HFFc6 (cell line): ENCODE measurements around the gene NEDD4. TPM values are rescaled to one million over a fixed set of nuclear protein-coding genes. Genes with fewer than 3 reads are reported as not detected.
"Not testable (repeated sequence)": the region's sequence is repeated elsewhere in the genome, so short reads cannot be mapped to it uniquely, and the experiment has no call there.

Experiments
- DNase-seq: peaks from one replicate; pipeline ENCODE4 v3.0.0-alpha.2; 2018
- H3K27ac Mint-ChIP-seq: 2 replicates; pipeline ENCODE4 v1.8.0; 2020; ENCODE audit warnings: mild to moderate bottlenecking, mixed read lengths
- H3K27me3 Mint-ChIP-seq: 2 replicates; pipeline ENCODE4 v1.8.0; 2021; ENCODE audit warnings: mild to moderate bottlenecking, moderate library complexity, mixed read lengths; ENCODE audit not compliant: insufficient read depth
- H3K36me3 Mint-ChIP-seq: 2 replicates; pipeline ENCODE4 v1.8.0; 2021; ENCODE audit warnings: low read depth, mixed read lengths
- H3K4me1 Mint-ChIP-seq: 2 replicates; pipeline ENCODE4 v1.8.0; 2020; ENCODE audit warnings: low read depth, mixed read lengths
- H3K4me3 Mint-ChIP-seq: 2 replicates; pipeline ENCODE4 v1.8.0; 2020; ENCODE audit warnings: mild to moderate bottlenecking, moderate library complexity, mixed read lengths
- H3K9me3 Mint-ChIP-seq: 2 replicates; pipeline ENCODE4 v1.8.0; 2020; ENCODE audit warnings: mild to moderate bottlenecking, mixed read lengths
- total RNA-seq, 6 experiments: library from RNA; stranded (reverse); fragmentation: NEBNext Ultra II Directional; extraction: Animal tissue kit (Norgen Biotek cat#: 25700); gene quantifications; 2 replicates in 1 of 6; 3 replicates in 5 of 6; pipeline ENCODE4 v1.2.3, GENCODE V29; 2021
- TF ChIP-seq, protein P1 (sequence below): fragments of 200-600 bp; sonication (generic); IDR thresholded peaks from 2 replicates; pipeline ENCODE4 v1.5.0; 2021; ENCODE audit warnings: antibody characterized with exemption, mild to moderate bottlenecking

Gene NEDD4
- total RNA-seq, 6 experiments from 2014 or later: 27.0 to 37.7 (median 34.0) TPM

- no peak for DNase-seq
- Mint-ChIP-seq H3K27me3 (peaks cover 6% of the 10 kb centered on the region), H3K4me1 (no peaks in the 10 kb centered on the region), H3K9me3 (no peaks in the 10 kb centered on the region), H3K27ac (no peak overlapping the region), H3K36me3 (no peaks in the 10 kb centered on the region), H3K4me3 (no peak overlapping the region)
- TF ChIP-seq, protein P1, sequence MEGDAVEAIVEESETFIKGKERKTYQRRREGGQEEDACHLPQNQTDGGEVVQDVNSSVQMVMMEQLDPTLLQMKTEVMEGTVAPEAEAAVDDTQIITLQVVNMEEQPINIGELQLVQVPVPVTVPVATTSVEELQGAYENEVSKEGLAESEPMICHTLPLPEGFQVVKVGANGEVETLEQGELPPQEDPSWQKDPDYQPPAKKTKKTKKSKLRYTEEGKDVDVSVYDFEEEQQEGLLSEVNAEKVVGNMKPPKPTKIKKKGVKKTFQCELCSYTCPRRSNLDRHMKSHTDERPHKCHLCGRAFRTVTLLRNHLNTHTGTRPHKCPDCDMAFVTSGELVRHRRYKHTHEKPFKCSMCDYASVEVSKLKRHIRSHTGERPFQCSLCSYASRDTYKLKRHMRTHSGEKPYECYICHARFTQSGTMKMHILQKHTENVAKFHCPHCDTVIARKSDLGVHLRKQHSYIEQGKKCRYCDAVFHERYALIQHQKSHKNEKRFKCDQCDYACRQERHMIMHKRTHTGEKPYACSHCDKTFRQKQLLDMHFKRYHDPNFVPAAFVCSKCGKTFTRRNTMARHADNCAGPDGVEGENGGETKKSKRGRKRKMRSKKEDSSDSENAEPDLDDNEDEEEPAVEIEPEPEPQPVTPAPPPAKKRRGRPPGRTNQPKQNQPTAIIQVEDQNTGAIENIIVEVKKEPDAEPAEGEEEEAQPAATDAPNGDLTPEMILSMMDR: no peak
Observed at GRCh38 chr15:56031836-56032235, 38.4 kb upstream of the NEDD4 start.

DNA sequence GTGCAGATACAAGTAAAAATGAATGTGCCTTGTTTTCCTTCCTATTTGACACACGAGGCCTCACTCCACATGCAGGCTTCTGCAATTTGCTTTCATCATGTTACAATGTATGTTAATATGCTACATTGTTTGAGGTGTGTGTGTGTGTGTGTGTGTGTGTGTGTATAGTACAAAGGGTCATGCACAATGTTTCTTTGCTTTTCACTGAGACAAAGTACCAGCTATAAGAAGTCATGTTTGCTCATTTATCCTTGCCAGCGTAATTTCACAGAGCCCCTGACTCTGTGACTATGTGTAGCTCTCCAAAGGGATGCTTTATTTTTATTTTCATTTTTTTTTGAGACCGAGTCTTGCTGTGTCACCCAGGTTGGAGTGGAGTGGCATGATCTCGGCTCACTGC is 38.0 kb upstream of the NEDD4 start:
- H3K4me1 Mint-ChIP-seq: no peaks in the 10 kb centered on the region
- TF ChIP-seq, protein P1: no peak
- no peaks in the 10 kb centered on the region for H3K36me3 Mint-ChIP-seq
- H3K27me3 Mint-ChIP-seq: peaks cover 6% of the 10 kb centered on the region
- no peaks in the 10 kb centered on the region for H3K9me3 Mint-ChIP-seq
- DNase-seq: no peak
- no peak overlapping the region for H3K27ac Mint-ChIP-seq
- H3K4me3 Mint-ChIP-seq: no peak overlapping the region

- Mint-ChIP-seq H3K36me3 (peaks cover 4% of the 10 kb centered on the region; the same call in 1 of the 2 replicates), H3K4me1 (no peaks in the 10 kb centered on the region), H3K4me3 (no peak overlapping the region), H3K9me3 (peaks cover 5% of the 10 kb centered on the region), H3K27ac (no peak overlapping the region), H3K27me3 (peaks cover 8% of the 10 kb centered on the region)
- DNase-seq: no peak
- TF ChIP-seq, protein P1: no peak
Observed at GRCh38 chr15:56028430-56028829, 35.0 kb upstream of the NEDD4 start.

- H3K27ac Mint-ChIP-seq, H3K4me3 Mint-ChIP-seq, H3K9me3 Mint-ChIP-seq, H3K27me3 Mint-ChIP-seq, H3K4me1 Mint-ChIP-seq, DNase-seq, H3K36me3 Mint-ChIP-seq: not testable (repeated sequence)
Observed at GRCh38 chr15:56023160-56023559, 29.7 kb upstream of the NEDD4 start.

DNA sequence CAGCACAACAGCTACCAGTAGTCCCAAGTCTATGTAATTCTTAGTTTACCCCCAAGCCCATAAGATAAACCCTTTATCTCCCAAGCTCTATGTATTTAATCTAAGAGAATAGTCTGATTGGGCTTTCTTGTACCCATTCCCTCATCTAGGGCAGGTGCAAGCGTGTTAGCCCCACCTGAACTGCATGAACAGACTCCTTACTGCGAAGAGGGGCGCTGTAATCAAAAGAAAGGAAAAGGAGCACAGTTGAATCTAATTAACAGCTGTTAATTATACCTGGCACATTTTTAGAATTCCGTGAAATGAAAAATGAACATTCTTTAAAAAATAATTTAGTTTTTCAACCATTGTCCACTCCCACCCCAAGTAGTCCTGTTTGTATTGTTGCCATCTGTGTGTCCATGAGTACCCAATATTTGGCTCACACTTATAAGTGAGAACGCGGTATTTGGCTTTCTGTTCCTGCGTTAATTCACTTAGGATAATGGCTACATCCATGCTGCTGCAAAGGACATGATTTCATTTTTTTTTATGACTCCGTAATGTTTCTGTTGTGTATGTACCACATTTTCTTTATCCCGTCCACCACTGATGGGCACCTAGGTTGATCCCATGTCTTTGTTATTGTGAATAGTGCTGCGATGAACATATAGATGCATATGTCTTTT is 26.5 kb upstream of the NEDD4 start:
- Mint-ChIP-seq H3K27ac (no peak overlapping the region), H3K4me3 (no peak overlapping the region)
- TF ChIP-seq, protein P1: no peak

DNA sequence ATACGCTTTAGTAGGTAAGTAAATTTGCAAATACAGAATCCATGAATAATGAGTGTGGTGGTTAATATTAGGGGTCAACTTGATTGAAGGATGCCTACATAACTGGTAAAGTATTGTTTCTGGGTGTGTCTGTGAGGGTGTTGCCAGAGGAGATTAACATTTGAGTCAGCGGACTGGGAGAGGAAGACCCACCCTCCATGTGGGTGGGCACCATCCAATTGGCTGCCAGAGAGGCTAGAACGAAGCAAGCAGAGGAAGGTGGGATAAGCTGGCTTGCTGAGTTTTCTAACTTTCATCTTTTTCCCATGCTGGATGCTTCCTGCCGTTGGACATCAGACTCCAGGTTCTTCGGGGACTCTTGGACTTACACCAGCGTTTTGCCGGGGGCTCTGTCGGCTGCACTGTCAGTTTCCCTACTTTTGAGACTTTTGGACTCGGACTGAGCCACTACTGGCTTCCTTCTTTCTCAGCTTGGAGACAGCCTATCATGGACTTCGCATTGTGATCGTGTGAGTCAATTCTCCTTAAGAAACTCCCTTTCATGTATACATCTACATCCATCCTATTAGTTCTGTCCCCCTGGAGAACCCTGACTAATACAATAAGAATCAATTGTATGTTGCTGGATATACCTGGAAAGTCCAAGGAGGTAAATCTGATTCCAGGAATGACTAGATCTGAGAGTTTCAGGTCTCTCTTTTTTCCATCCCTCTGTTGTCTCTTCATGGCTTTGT is 25.8 kb upstream of the NEDD4 start:
- no peak for DNase-seq
- TF ChIP-seq, protein P1: no peak
- Mint-ChIP-seq H3K9me3 (peaks cover 13% of the 10 kb centered on the region), H3K27ac (no peak overlapping the region), H3K4me3 (no peak overlapping the region), H3K4me1 (no peaks in the 10 kb centered on the region), H3K27me3 (peaks cover 7% of the 10 kb centered on the region), H3K36me3 (peaks cover 7% of the 10 kb centered on the region)

More for the DNA sequence above, 26.5 kb upstream of the NEDD4 start:
- peaks cover 7% of the 10 kb centered on the region for H3K27me3 Mint-ChIP-seq
- H3K36me3 Mint-ChIP-seq: peaks cover 8% of the 10 kb centered on the region
- no peak for DNase-seq
- H3K4me1 Mint-ChIP-seq: no peaks in the 10 kb centered on the region
- peaks cover 9% of the 10 kb centered on the region for H3K9me3 Mint-ChIP-seq
